Spleen (tissue), 7 donors: Measurements from ENCODE around the gene TBXAS1.

ENCODE experiments used
- POLR2A ChIP-seq, 3 donors: fragments of 450-650 bp; IDR thresholded peaks; one replicate each; pipeline ENCODE4 v1.5.1; 2017; ENCODE audit warnings: antibody characterized with exemption in 3 of 3, mild to moderate bottlenecking in 1 of 3
- POLR2AphosphoS5 ChIP-seq, 3 donors: sonication (generic); formaldehyde crosslinking; IDR thresholded peaks; one replicate each; pipeline ENCODE4 v1.5.1; 2017; ENCODE audit warnings: antibody characterized with exemption in 3 of 3
- TF ChIP-seq, protein P1 (sequence below), 11 experiments: fragments of 200-600 bp in 7 of 11; fragments of 450-650 bp in 4 of 11; sonication (generic) in 4 of 11; IDR thresholded peaks in 8 of 11; conservative IDR thresholded peaks in 3 of 11; 1 replicate in 7 of 11; 2 replicates in 4 of 11; pipeline versions ENCODE4 v1.4.0 to v1.8.0; 2016 to 2021; ENCODE audit warnings: antibody characterized with exemption in 11 of 11, inconsistent platforms in 4 of 11, mild to moderate bottlenecking in 1 of 11
- donor health status: DM: no; HTN: no; CAD: no; lungs with moderate emphysema.
- donor health status: DM: no; HTN: no; CAD: no.
- donor health status: DM: no; HTN: no; CAD: no.

DNA sequence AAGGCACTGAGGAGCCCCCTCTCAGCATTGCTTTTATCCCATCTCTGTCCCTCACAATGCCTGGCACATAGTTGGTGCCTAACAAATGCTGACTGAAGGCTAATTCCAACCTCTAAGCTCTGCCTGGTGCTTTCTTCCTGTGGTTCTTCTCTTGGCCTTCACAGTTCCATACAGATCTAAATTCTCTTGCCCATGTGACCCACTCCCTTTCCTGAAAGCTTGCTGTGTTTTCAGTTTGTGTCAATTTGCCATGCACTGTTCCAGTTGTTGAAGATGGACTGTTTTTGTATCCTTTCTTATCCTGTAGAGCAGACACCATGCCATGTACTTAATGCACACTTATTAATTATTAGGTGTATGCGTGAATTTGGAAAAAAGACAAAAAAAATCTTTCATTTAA, 9.2 kb downstream of the TBXAS1 start:
- TF ChIP-seq POLR2AphosphoS5 (IDR thresholded peaks at IDR 0.05) (no peak), POLR2A (IDR thresholded peaks at IDR 0.05) (no peak)
- TF ChIP-seq, protein P1, sequence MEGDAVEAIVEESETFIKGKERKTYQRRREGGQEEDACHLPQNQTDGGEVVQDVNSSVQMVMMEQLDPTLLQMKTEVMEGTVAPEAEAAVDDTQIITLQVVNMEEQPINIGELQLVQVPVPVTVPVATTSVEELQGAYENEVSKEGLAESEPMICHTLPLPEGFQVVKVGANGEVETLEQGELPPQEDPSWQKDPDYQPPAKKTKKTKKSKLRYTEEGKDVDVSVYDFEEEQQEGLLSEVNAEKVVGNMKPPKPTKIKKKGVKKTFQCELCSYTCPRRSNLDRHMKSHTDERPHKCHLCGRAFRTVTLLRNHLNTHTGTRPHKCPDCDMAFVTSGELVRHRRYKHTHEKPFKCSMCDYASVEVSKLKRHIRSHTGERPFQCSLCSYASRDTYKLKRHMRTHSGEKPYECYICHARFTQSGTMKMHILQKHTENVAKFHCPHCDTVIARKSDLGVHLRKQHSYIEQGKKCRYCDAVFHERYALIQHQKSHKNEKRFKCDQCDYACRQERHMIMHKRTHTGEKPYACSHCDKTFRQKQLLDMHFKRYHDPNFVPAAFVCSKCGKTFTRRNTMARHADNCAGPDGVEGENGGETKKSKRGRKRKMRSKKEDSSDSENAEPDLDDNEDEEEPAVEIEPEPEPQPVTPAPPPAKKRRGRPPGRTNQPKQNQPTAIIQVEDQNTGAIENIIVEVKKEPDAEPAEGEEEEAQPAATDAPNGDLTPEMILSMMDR (IDR thresholded peaks at IDR 0.05 in 8 of 11, conservative IDR thresholded peaks at IDR 0.05 in 3 of 11): no peak
